Liver (tissue), 9 donors: Measurements from ENCODE around the gene PAPPA2. TPM values are rescaled to one million over a fixed set of nuclear protein-coding genes. Genes with fewer than 3 reads are reported as not detected.

Experiments
- DNase-seq: peaks from one replicate; pipeline ENCODE4 v3.0.0-alpha.2; 2017; ENCODE audit warnings: low spot score
- H3K27ac ChIP-seq, 2 donors: one replicate each; pipeline ENCODE4 v1.7.0; 2013; ENCODE audit warnings: inconsistent platforms in 2 of 2, low read length in 2 of 2, control low read depth in 1 of 2, low read depth in 1 of 2, mild to moderate bottlenecking in 1 of 2
- H3K27me3 ChIP-seq, 4 donors: one replicate each; pipeline versions ENCODE4 v1.6.1 to v1.7.0; 2013; ENCODE audit warnings: low read length in 3 of 4, inconsistent platforms in 1 of 4, mild to moderate bottlenecking in 1 of 4, moderate library complexity in 1 of 4; ENCODE audit not compliant: control insufficient read depth in 4 of 4, insufficient read depth in 4 of 4
- H3K36me3 ChIP-seq, 4 donors: one replicate each; pipeline versions ENCODE4 v1.6.1 to v1.7.0; 2013; ENCODE audit warnings: low read length in 3 of 4, mild to moderate bottlenecking in 3 of 4, low read depth in 1 of 4, moderate library complexity in 1 of 4; ENCODE audit not compliant: control insufficient read depth in 4 of 4, insufficient read depth in 3 of 4
- H3K4me1 ChIP-seq, 4 donors: one replicate each; pipeline versions ENCODE4 v1.6.1 to v1.7.0; 2013; ENCODE audit warnings: low read length in 3 of 4, mild to moderate bottlenecking in 3 of 4, moderate library complexity in 1 of 4; ENCODE audit not compliant: control insufficient read depth in 4 of 4, insufficient read depth in 4 of 4
- H3K4me3 ChIP-seq, 3 donors: one replicate each; pipeline versions ENCODE4 v1.6.1 to v1.7.0; 2013; ENCODE audit warnings: low read length in 3 of 3, control low read depth in 1 of 3, low read depth in 1 of 3, mild to moderate bottlenecking in 1 of 3
- H3K9ac ChIP-seq, 2 donors: one replicate each; pipeline ENCODE4 v1.7.0; 2013; ENCODE audit warnings: low read length in 2 of 2, mild to moderate bottlenecking in 2 of 2, moderate library complexity in 2 of 2, control low read depth in 1 of 2, low read depth in 1 of 2
- H3K9me3 ChIP-seq, 4 donors: one replicate each; pipeline versions ENCODE4 v1.6.1 to v1.7.0; 2013; ENCODE audit warnings: low read length in 3 of 4; ENCODE audit not compliant: control insufficient read depth in 4 of 4
- EGR1 ChIP-seq, 2 donors: IDR thresholded peaks; 2 replicates each; pipeline ENCODE4 v1.6.1; 2016 to 2018; ENCODE audit warnings: antibody characterized with exemption in 2 of 2, low read depth in 2 of 2
- FOXA1 ChIP-seq: IDR thresholded peaks from 2 replicates; pipeline ENCODE4 v1.6.1; 2016; ENCODE audit warnings: antibody characterized with exemption
- FOXA2 ChIP-seq: IDR thresholded peaks from 2 replicates; pipeline ENCODE4 v1.6.1; 2016; ENCODE audit warnings: antibody characterized with exemption
- GABPA ChIP-seq, 2 donors: IDR thresholded peaks in 1 of 2; conservative IDR thresholded peaks in 1 of 2; 2 replicates each; pipeline ENCODE4 v1.6.1; 2016; ENCODE audit warnings: antibody characterized with exemption in 2 of 2, mild to moderate bottlenecking in 1 of 2, moderate library complexity in 1 of 2
- HNF4G ChIP-seq: IDR thresholded peaks from 2 replicates; pipeline ENCODE4 v1.6.1; 2016; ENCODE audit warnings: antibody characterized with exemption
- JUND ChIP-seq, 2 donors: IDR thresholded peaks; 2 replicates each; pipeline ENCODE4 v1.6.1; 2016; ENCODE audit warnings: antibody characterized with exemption in 2 of 2
- NR2F2 ChIP-seq: IDR thresholded peaks from 2 replicates; pipeline ENCODE4 v1.6.1; 2016; ENCODE audit warnings: antibody characterized with exemption
- RAD21 ChIP-seq, 2 donors: IDR thresholded peaks; 2 replicates each; pipeline ENCODE4 v1.6.1; 2016; ENCODE audit warnings: antibody characterized with exemption in 2 of 2, mild to moderate bottlenecking in 2 of 2
- RXRA ChIP-seq, 2 donors: IDR thresholded peaks; 2 replicates each; pipeline ENCODE4 v1.6.1; 2017 to 2018; ENCODE audit warnings: antibody characterized with exemption in 2 of 2, mild to moderate bottlenecking in 1 of 2
- SP1 ChIP-seq: IDR thresholded peaks from 2 replicates; pipeline ENCODE4 v1.6.1; 2018; ENCODE audit warnings: antibody characterized with exemption, mild to moderate bottlenecking
- TAF1 ChIP-seq: conservative IDR thresholded peaks from 2 replicates; pipeline ENCODE4 v1.6.1; 2016; ENCODE audit warnings: antibody characterized with exemption, mild to moderate bottlenecking
- YY1 ChIP-seq: IDR thresholded peaks from 2 replicates; pipeline ENCODE4 v1.6.1; 2016; ENCODE audit warnings: antibody characterized with exemption, mild to moderate bottlenecking
- WGBS: extraction: QIAGEN DNeasy Blood & Tissue Kit; methylation state at CpG from one replicate; pipeline ENCODE4 v1.1.7; 2013; 5-methylcytosine and 5-hydroxymethylcytosine counted together
- polyA plus RNA-seq, 2 donors: library from polyadenylated mRNA; stranded (reverse) in 1 of 2; unstranded in 1 of 2; fragments of 200-250 nt in 1 of 2; fragments of >200 nt in 1 of 2; fragmentation: Nextera tagmentation in 1 of 2; extraction: Ambion mirVana in 1 of 2; gene quantifications; one replicate each; pipeline versions ENCODE4 v1.2.1 to v1.2.3, GENCODE V29; 2013 to 2015
- total RNA-seq, 2 donors: library from RNA; depleted of rRNA; stranded (reverse); fragments of >200 nt; gene quantifications; one replicate each; pipeline ENCODE4 v1.2.3, GENCODE V29; 2014
- TF ChIP-seq, protein P1 (sequence below): IDR thresholded peaks from 2 replicates; pipeline ENCODE4 v1.6.1; 2016; ENCODE audit warnings: antibody characterized with exemption
- TF ChIP-seq, protein P2 (sequence below): IDR thresholded peaks from 2 replicates; pipeline ENCODE4 v1.6.1; 2016; ENCODE audit warnings: antibody characterized with exemption, mild to moderate bottlenecking
- TF ChIP-seq, protein P3 (sequence below): IDR thresholded peaks from 2 replicates; pipeline ENCODE4 v1.6.1; 2016; ENCODE audit warnings: antibody characterized with exemption
- TF ChIP-seq, protein P4 (sequence below): IDR thresholded peaks from 2 replicates; pipeline ENCODE4 v1.6.1; 2016; ENCODE audit warnings: antibody characterized with exemption
- TF ChIP-seq, protein P5 (sequence below): fragments of 150-350 bp; IDR thresholded peaks from 2 replicates; pipeline ENCODE4 v1.5.1; 2017; ENCODE audit warnings: improper control_type of control experiment, low read depth, low read length; ENCODE audit not compliant: missing input control
- donor health status: healthy.
- donor health status: healthy.
- donor health status: healthy.
- donor health status: healthy.
- donor health status: healthy.

The PAPPA2 gene
- total and polyA plus RNA-seq, 4 donors: 0.19 to 27.2 (median 13.4) TPM

DNA sequence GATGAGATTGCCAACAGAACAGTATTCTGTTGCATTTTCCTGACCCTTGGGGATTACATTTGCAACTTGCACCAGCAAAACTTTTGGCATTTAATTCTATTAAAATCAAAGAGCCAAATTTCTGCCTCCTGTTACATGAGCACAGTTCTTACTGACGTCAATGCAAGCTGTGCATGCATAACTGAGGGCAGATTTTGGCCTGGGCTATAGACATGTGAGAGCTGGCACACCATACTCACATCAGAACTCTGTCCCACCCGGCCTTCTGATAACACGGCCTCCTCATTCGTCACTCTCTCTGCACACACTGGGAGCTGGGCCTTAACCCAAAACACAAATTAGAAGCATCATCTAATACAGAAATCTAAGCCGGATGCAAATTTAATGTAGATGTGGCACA, 31.5 kb downstream of the PAPPA2 start:
- no peaks in the 10 kb centered on the region for H3K4me1 ChIP-seq
- no peak overlapping the region for H3K27ac ChIP-seq
- no peak overlapping the region for H3K9ac ChIP-seq
- no peaks in the 10 kb centered on the region for H3K9me3 ChIP-seq
- H3K27me3 ChIP-seq: no peaks in the 10 kb centered on the region
- WGBS: 84% methylated on average over 5 of the region's 5 CpGs
- no peak for DNase-seq
- no peak overlapping the region for H3K4me3 ChIP-seq
- TF ChIP-seq SP1 (no peak), RXRA (IDR thresholded peaks at IDR 0.05) (no peak)
- H3K36me3 ChIP-seq: no peaks in the 10 kb centered on the region

DNA sequence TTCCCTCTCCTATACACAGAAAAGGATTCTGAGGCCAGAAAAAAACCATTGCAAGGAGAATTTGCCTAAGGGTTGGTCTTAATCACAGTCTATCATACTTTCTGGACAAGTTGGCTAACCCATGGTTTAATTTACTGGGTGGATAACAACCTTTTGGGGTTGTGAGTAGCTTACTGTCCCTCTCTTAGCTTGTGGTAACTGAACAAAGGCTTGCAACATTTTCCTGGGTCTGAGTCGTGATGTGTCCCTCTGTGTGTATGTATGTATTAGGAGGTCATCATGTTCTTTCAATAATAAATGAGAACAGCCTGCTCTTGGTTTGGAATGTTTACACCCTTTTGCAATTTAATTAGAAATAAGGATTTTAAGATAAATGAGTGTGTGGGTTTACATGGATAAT, 36.7 kb downstream of the PAPPA2 start:
- no peak for DNase-seq
- TF ChIP-seq, protein P1, sequence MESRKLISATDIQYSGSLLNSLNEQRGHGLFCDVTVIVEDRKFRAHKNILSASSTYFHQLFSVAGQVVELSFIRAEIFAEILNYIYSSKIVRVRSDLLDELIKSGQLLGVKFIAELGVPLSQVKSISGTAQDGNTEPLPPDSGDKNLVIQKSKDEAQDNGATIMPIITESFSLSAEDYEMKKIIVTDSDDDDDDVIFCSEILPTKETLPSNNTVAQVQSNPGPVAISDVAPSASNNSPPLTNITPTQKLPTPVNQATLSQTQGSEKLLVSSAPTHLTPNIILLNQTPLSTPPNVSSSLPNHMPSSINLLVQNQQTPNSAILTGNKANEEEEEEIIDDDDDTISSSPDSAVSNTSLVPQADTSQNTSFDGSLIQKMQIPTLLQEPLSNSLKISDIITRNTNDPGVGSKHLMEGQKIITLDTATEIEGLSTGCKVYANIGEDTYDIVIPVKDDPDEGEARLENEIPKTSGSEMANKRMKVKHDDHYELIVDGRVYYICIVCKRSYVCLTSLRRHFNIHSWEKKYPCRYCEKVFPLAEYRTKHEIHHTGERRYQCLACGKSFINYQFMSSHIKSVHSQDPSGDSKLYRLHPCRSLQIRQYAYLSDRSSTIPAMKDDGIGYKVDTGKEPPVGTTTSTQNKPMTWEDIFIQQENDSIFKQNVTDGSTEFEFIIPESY: no peak
- TF ChIP-seq, protein P2, sequence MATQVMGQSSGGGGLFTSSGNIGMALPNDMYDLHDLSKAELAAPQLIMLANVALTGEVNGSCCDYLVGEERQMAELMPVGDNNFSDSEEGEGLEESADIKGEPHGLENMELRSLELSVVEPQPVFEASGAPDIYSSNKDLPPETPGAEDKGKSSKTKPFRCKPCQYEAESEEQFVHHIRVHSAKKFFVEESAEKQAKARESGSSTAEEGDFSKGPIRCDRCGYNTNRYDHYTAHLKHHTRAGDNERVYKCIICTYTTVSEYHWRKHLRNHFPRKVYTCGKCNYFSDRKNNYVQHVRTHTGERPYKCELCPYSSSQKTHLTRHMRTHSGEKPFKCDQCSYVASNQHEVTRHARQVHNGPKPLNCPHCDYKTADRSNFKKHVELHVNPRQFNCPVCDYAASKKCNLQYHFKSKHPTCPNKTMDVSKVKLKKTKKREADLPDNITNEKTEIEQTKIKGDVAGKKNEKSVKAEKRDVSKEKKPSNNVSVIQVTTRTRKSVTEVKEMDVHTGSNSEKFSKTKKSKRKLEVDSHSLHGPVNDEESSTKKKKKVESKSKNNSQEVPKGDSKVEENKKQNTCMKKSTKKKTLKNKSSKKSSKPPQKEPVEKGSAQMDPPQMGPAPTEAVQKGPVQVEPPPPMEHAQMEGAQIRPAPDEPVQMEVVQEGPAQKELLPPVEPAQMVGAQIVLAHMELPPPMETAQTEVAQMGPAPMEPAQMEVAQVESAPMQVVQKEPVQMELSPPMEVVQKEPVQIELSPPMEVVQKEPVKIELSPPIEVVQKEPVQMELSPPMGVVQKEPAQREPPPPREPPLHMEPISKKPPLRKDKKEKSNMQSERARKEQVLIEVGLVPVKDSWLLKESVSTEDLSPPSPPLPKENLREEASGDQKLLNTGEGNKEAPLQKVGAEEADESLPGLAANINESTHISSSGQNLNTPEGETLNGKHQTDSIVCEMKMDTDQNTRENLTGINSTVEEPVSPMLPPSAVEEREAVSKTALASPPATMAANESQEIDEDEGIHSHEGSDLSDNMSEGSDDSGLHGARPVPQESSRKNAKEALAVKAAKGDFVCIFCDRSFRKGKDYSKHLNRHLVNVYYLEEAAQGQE: no peak
- TF ChIP-seq JUND (IDR thresholded peaks at IDR 0.05) (no peak), RXRA (IDR thresholded peaks at IDR 0.05) (no peak), FOXA1 (no peak), HNF4G (no peak)
- Histone ChIP-seq H3K27me3 (no peaks in the 10 kb centered on the region), H3K4me3 (no peak overlapping the region), H3K27ac (no peak overlapping the region), H3K36me3 (no peaks in the 10 kb centered on the region), H3K9me3 (no peaks in the 10 kb centered on the region), H3K4me1 (peaks cover 0 to 6% (median 3%) of the 10 kb centered on the region in 4 donors), H3K9ac (no peak overlapping the region)
- 28% methylated on average over 1 of the region's 1 CpG for WGBS

DNA sequence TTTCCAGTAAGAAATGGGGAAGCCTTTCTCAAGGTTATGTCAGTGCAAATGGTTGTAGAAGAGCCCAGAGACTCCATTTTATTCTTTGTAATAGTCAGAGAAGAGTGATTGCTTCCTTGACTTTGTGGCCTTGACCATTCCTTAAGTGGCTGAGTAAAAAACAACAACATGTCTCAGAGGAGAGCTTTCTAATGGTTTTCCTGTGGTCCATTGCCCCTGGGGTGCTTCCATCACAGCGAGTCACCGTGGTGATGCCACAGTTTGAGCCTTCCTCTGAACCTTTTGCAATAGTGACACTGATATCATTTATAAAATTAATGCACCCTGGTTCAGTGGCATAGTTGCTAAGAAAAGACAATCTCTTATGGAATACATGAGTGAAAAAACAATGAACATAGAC, 38.6 kb downstream of the PAPPA2 start:
- DNase-seq: no peak
- H3K4me1 ChIP-seq: peaks cover 0 to 11% (median 5%) of the 10 kb centered on the region in 4 donors
- no peaks in the 10 kb centered on the region for H3K27me3 ChIP-seq
- no peaks in the 10 kb centered on the region for H3K9me3 ChIP-seq
- no peaks in the 10 kb centered on the region for H3K36me3 ChIP-seq
- H3K27ac ChIP-seq: no peak overlapping the region
- no peak overlapping the region for H3K9ac ChIP-seq
- WGBS: 84% methylated on average over 2 of the region's 2 CpGs
- H3K4me3 ChIP-seq: no peak overlapping the region
- TF ChIP-seq, protein P2: no peak
- TF ChIP-seq, protein P3, sequence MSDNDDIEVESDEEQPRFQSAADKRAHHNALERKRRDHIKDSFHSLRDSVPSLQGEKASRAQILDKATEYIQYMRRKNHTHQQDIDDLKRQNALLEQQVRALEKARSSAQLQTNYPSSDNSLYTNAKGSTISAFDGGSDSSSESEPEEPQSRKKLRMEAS: no peak
- TF ChIP-seq FOXA2: no peak
- no peak for TF ChIP-seq YY1
- no peak for TF ChIP-seq RAD21 (IDR thresholded peaks at IDR 0.05)
- TF ChIP-seq, protein P4, sequence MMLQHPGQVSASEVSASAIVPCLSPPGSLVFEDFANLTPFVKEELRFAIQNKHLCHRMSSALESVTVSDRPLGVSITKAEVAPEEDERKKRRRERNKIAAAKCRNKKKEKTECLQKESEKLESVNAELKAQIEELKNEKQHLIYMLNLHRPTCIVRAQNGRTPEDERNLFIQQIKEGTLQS: no peak
- TF ChIP-seq FOXA1: no peak
- TF ChIP-seq, protein P5, sequence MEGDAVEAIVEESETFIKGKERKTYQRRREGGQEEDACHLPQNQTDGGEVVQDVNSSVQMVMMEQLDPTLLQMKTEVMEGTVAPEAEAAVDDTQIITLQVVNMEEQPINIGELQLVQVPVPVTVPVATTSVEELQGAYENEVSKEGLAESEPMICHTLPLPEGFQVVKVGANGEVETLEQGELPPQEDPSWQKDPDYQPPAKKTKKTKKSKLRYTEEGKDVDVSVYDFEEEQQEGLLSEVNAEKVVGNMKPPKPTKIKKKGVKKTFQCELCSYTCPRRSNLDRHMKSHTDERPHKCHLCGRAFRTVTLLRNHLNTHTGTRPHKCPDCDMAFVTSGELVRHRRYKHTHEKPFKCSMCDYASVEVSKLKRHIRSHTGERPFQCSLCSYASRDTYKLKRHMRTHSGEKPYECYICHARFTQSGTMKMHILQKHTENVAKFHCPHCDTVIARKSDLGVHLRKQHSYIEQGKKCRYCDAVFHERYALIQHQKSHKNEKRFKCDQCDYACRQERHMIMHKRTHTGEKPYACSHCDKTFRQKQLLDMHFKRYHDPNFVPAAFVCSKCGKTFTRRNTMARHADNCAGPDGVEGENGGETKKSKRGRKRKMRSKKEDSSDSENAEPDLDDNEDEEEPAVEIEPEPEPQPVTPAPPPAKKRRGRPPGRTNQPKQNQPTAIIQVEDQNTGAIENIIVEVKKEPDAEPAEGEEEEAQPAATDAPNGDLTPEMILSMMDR: no peak
- TF ChIP-seq JUND (IDR thresholded peaks at IDR 0.05): no peak
- no peak for TF ChIP-seq EGR1 (IDR thresholded peaks at IDR 0.05; ENCODE audit: low read depth in 2 of 2)
- no peak for TF ChIP-seq GABPA (IDR thresholded peaks at IDR 0.05 in 1 of 2, conservative IDR thresholded peaks at IDR 0.05 in 1 of 2)
- TF ChIP-seq TAF1: no peak
- TF ChIP-seq HNF4G: no peak
- TF ChIP-seq RXRA (IDR thresholded peaks at IDR 0.05): no peak
- no peak for TF ChIP-seq NR2F2
- TF ChIP-seq SP1: no peak
